COLO668 (cell line): Measurements from ENCODE around the gene FAM229A.
A peak's percentile ranks its signal among the peaks of the same experiment; 100 is the strongest.

Experiments
- DNase-seq: peaks from one replicate; lab custom pipeline; 2025; ENCODE audit not compliant: unreplicated experiment; lab: John Stamatoyannopoulos, UW

Gene FAM229A

GRCh38 chr1:32350785-32351398 lies 11.4 kb downstream of the FAM229A start:
- peak; percentile 97 for DNase-seq

DNA sequence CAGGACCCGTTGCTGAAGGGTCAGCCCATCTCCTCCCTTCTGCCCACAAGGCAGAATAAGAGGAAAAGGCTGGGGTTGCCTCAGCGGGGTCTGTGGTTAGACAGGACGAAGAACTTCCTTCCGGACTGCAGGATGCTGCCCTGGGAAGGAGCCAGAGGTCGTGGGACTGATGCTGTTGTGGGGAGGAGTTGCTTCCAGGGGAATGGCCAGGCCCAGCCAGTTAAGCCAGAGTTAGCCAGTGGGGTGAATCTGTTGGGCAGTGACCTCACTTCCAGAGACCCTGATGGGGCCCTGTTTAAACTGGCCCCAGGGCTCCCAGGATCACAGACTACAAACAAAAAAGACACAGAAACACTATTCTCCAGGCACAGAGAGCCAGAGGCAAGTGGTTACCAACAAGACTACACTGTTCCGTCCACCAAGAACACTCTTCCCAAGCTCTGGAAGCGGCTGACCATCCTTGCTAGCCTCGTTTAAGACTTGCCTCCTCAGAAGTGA lies 13.0 kb downstream of the FAM229A start:
- DNase-seq: no peak

DNA sequence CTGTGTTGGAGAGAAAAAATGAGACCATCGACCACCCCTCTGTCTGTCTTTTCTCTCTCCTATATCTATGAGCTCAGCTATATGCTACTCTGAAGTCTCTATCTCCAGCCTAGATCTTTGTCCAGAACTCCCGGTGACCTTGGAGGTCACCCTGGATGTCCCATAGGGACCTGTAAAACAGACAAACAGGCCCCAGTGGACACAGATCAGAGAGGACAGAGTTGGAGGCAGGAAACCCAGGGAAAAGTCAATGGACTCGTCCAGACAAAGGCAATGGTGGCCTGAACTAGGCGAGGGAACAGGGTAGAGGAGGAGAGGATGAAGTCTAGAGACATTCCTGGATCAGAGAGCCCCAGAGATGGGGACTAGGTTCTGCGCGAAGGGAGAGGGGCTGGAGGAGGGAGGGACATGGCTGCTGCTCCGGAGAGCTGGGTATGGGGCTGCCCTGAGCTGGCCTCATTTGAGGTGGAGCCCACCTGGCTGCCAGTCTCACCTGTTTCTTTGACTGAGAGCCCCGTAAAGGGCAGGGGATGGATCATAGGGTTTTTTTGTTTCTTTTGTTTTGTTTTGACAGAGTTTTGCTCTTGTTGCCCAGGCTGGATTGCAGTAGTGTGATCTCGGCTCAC lies 15.6 kb downstream of the FAM229A start:
- DNase-seq: no peak

DNA sequence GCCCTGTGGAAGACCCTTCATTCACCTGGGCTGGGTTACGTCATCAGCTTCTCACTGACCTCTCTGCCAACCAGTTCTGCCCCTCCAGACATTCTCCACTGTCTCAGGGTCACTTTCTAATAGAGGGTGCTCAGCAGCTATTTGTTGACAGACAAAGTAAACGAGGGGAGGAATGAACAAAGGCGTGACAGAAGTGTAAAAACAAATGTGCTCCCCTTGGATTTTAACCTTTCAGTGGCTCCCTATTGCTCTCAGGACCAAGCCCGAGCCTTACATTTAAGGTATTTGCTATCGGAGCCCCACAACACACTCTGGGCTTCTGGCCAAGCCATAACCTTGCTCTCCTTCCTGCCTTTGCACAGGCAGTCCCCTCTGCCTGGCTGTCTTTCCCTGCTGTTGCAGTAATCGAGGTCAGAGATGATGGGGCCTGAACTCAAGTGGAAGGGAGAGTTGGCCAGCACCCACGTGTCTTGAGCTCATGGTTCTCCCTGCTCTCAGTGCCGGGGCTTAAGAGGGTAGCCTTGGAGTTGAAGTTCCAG lies 16.9 kb downstream of the FAM229A start:
- DNase-seq: peak; percentile 29

- DNase-seq: no peak
Measured at GRCh38 chr1:32342704-32343103, 19.6 kb downstream of the FAM229A start.

DNA sequence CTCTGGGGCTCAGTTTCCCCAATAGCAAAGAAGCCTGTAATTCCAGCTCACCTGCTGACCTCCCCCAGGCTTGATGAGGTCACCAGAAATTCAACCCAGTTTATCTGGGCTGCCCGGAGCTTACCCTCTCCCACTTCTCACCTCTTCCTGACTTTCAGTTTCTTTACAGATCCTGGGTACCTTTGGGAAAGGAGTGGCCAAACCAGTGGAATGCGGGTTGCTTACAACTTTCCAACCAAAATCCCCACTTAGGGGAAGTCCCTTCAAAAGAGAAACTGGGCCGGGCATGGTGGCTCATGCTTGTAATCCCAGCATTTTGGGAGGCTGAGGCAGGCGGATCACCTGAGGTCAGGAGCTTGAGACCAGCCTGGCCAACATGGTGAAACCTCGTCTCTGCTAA lies 20.3 kb downstream of the FAM229A start:
- DNase-seq: no peak

DNA sequence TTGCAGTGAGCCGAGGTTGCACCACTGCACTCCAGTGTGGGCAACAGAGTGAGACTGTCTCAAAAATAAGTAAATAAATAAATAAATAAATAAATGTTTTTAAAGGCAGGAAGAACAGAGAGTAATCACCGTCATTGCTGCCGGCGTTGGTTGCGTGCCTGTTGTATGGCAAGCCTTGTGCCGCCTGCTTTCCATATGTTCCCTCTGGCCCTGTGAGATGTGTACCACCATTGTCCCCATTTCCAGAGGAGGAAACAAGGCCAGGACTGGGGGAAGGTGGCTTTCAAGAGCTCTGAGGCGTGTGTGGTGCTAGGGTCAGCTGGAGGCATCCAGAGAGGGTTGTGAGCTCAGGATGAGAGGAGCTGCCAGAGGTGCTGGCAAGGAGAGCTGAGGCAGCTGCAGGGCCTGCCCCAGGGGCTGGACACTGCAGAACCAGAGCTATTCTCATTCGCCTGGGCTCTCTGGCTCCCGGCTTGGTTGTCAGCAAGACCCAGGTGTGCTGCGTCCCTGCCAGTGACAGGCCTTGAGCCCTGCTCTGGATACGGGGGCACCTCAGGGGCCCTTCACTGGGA lies 21.0 kb downstream of the FAM229A start:
- no peak for DNase-seq

DNA sequence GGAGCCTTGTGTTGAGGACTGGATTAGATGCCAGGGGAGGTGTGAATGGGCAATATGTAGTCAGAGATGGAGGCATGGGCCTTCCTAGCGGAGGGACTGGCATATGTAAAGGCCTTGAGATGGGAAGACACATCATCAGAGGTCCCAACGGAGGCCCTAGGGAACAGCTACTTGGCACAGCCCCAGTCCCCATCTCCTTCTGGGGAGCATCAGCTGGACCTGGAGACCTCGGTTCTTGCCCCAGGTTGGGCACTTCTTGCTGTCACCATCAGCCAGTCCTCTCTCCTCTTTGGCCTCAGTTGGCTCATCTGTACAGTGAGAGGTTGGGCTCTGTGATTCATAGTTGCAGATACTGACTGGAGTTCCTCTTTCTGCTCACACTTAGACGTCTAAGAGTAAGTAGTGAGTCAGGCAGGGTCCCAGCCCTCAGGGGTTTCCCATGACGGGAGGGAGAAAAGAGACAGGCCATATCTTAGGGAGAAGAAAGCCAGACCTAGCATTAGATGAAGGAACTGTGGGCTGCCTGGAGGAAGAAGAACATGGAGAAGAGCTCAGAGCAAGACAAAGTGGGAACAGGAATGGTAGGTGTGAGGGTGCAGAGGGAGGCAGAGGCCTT lies 22.8 kb downstream of the FAM229A start:
- DNase-seq: no peak

DNA sequence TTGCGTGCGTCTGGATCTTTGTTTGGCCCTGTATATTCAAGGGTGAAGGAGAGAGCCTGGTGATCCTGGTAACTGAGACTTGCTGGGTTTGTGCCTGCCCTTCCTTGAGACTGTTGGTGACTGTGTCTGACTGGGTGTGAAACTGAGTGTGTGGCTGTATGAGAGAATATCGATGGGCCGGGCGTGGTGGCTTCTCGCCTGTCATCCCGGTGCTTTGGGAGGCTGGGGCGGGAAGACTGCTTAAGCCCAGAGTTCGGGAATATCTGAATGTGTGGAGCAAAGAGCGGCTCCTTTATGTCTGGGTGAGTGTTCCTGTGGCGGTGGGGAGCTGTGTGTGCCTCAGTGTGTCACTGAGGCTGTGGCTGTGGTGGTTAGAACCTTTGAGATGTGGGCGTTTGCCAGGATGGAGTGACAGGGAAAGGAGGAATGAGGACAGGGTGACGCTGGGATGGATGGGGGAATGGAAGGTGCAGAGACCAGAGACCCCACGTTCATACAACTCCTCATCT lies 23.6 kb downstream of the FAM229A start:
- no peak for DNase-seq

DNA sequence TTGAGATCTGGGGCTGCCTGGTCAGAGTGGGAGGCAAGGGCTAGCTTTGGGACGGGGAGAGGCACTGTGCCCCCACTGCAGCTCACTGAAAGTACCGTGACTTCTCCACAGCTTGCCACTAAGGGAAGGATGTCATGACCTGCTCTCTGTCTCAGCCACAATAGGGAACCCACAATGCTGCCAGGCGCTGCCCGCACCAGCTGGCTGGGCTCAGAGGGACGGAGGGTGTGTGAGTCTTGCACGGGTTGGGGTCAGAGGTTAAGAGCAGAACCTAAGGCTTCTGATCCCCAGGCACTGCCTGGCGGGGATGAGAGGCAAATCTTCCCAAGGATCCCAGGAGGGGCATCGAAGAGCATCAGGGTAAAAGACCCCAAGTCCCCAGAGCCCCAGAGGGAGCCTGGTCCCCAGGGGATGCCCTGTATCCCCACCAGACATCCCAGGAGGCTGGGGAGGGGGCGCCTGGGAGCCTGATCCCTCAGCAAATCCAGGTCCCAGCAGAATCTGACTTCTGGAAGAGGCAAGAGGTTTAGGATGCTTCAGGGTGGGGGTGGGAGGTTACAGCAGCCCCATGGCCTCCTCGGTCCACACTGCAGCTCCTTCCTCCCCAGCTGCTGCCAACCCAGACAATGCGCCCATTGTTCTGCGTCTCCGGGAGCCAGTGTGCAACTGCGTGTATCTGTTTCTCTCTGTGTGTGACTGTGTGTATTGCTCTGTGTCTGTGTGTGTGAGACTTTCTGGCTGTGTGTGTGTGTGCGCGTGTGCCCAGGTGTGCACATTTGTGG lies 24.2 kb downstream of the FAM229A start:
- peak; percentile 52 for DNase-seq

DNA sequence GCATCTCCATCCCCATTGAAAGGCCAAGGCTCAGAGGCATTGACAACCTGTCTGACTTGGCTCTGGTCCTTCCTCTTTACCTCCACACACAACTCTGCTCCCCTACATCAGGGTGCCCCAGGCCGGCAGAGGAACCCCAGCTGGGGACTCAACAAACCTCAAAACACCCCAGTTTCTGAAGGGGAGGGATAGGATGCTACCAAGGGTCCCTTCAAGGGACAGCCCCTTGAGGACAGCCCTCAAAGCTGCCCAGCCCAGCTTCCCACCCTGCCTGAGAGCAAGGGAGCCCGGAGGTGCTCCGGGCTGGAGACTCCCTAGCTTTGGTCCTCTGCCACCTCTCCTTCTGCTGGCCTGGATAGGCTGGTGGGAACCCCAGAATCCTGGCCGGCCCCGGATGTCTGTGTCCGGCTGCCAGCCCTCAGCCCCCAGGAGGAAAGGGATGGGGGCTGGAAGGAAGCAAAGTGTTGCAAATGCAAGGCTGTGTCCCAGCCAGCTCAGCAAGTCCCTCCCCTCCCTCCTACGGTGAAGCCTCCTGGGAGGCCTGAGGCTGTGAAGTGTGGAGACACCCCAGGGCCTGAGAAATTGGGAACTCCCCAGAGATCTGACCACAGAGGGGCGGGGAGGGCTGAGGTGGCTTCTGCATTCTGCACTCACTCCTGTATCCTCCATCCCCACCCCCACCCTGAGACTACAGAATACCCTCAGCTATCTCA lies 25.2 kb downstream of the FAM229A start:
- no peak for DNase-seq

GRCh38 chr1:32336591-32336932 lies 25.7 kb downstream of the FAM229A start:
- no peak for DNase-seq

DNA sequence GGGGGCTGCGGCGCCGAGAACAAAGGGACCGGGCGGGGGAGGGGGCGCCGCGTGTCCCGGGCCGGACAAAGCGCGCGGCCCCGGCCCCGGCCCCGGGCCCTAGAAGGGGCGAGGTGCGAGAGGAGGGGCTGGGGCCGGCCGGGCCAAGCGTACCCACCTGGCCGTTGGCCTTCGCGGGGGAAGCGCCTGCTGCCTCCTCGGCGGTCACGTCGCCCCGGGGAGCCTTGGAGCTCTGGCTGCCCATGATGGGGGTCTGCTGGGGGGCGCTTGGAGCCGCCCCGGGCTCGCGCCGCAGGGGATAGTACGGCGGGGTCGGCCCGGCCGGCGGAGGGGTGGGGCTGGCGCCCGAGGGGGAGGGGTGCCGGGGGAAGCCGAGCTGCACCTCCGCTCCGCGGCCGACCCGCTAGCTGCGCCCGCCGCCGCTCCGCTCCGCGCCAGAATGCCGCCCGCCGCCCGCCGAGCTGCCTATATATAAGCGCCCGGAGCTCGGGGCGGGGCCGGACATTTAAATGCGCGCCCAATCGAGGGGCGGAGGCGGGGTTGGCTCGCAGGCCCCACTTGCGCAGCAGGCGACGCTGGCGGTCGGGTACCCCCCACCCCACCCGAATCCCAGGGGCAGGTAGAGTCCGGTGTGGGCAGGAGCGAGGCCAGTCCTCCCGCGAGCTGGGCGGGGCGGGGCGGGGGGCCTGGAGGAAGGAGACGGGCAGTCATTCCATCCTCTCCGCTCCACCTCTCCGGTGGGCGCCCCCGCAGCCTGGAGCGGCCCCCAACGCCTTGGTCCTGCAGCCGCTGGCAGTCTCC lies 26.3 kb downstream of the FAM229A start, which contains the start of gene MARCKSL1:
Gene MARCKSL1, minus strand, starts transcription at position 444 of the 801 bp plus-strand sequence. Its CDS starts 200 bp downstream, at position 244.
- DNase-seq: peak; percentile 93

DNA sequence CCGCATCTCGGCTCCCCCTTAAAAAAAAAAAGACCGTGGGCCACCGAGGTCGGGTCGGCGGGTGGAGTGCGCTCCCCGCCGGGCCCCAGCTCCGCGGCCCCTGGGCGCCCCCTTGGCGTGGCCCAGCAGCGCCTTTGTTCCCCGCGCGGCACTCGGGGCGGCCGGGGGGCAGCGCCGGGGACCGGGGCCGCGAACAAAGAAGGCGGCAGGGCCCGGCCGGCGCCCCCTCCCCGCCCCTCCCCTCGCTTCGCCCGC lies 26.8 kb downstream of the FAM229A start:
- no peak for DNase-seq

DNA sequence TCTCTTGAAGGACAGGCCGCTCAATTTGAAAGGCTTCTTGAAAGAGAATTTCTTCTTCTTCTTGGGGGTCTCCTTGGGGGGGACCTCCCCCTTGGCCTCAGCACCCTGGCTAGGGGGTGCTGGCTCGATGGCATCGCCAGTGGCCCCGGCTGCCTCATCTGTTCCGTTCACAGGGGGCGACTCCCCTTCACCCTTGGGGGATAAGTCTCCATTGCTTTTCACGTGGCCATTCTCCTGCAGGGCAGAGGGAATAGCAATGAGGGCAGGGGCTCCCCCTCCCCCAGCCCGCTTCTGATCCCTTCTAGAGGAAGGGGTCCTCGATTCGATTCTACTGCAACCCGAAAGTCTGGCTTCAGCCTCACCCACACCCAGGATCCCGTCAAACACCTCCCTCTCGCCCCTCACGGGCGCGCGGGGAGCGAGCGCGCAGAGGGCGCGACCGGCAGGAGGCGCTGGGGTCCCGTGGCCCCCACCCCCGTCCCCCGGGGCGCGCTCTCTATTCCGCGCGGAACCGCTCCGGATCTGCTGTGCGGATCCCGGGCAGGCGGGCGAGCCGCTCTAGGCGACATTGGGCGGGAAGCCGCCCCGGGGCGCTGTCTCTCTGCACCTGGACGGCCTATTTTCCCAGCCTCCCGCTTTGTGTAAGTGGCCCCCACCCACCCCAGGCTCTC lies 27.3 kb downstream of the FAM229A start:
- DNase-seq: peak; percentile 94

DNA sequence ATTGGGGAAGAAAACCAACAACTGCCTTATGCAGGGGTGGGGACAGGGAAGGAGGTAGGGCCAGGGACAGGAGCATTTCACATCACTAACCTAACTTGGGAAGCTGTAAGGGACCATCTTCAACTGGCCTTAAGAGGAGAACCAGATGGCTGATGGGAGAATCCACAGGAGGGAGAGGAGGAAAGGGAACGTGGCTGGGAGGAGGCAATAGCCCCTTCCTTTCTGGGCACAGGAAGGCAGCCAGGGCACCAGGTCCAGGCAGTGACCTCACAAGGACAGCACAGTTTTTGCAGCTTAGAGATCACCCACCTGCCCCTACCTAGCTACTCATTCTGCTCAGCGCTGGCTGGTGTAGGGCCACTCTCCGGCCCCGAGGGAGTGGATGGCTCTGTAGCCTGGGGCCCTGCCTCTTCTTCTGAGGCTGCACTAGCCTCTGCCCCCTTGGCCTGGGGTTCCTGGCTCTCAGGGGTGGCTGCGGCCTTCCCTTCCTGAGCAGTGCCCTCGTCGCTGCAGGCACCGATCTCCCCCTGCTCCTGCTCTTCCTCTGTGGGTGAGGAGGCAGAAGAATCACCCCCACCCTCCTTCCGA lies 27.9 kb downstream of the FAM229A start:
- peak; percentile 52 for DNase-seq

- DNase-seq: no peak
Measured at GRCh38 chr1:32333251-32333963, 28.9 kb downstream of the FAM229A start.
